SK-N-SH (cell line): ENCODE results near the gene OGG1. TPM values are rescaled to one million over a fixed set of nuclear protein-coding genes. Genes with fewer than 3 reads are reported as not detected.

Experiments used
- CTCF ChIA-PET: fragments of 300-600, 350-600 bp; formaldehyde crosslinking; extraction: SDS; loops from one replicate; lab custom pipeline; 2021; lab: Yijun Ruan, JAX
- POLR2A ChIA-PET: fragments of 350-600 bp; sonication (Branson Sonifier 250); formaldehyde crosslinking; extraction: SDS; loops from one replicate; lab custom pipeline; 2020; ENCODE audit warnings: antibody characterized with exemption, inconsistent platforms; lab: Yijun Ruan, JAX
- DNase-seq: peaks from one replicate; pipeline ENCODE4 v3.0.0; 2012
- H2AFZ ChIP-seq: fragments of 200-600 bp; sonication (generic); 2 replicates; pipeline ENCODE4 v1.8.1; 2016; ENCODE audit warnings: antibody characterized with exemption, mild to moderate bottlenecking, low read depth
- H3F3A ChIP-seq: fragments of 200-600 bp; sonication (generic); replicated peaks from 2 replicates; pipeline ENCODE3; 2016; ENCODE audit warnings: antibody characterized with exemption, mild to moderate bottlenecking; ENCODE audit not compliant: insufficient read depth
- H3K27ac ChIP-seq, 2 experiments: fragments of 200-500 bp in 1 of 2; fragments of 200-600 bp in 1 of 2; sonication (Bioruptor generic) in 1 of 2; sonication (generic), shearing (Covaris generic) in 1 of 2; 2 replicates each; pipeline versions ENCODE4 v1.5.1 to v1.6.1; 2014 to 2016; ENCODE audit warnings: low read depth in 2 of 2, inconsistent platforms in 1 of 2, low read length in 1 of 2, mild to moderate bottlenecking in 1 of 2, mixed read lengths in 1 of 2
- H3K27me3 ChIP-seq: fragments of 200-600 bp; sonication (generic), shearing (Covaris generic); 2 replicates; pipeline ENCODE4 v1.6.1; 2016; ENCODE audit warnings: mixed run types; ENCODE audit not compliant: insufficient read depth
- H3K36me3 ChIP-seq, 2 experiments: fragments of 200-500 bp in 1 of 2; fragments of 200-600 bp in 1 of 2; sonication (Bioruptor generic) in 1 of 2; sonication (generic) in 1 of 2; replicated peaks in 1 of 2; 2 replicates each; pipeline versions ENCODE3 to v1.5.1; 2014 to 2016; ENCODE audit warnings: low read length in 1 of 2, mild to moderate bottlenecking in 1 of 2; ENCODE audit not compliant: insufficient read depth in 2 of 2, control insufficient read depth in 1 of 2
- H3K4me1 ChIP-seq, 2 experiments: fragments of 200-500 bp in 1 of 2; fragments of 200-600 bp in 1 of 2; sonication (Bioruptor generic) in 1 of 2; sonication (generic), shearing (Covaris generic) in 1 of 2; 2 replicates each; pipeline versions ENCODE4 v1.5.1 to v1.6.1; 2014 to 2016; ENCODE audit warnings: low read depth in 1 of 2, low read length in 1 of 2, mixed run types in 1 of 2; ENCODE audit not compliant: insufficient read depth in 2 of 2, control insufficient read depth in 1 of 2
- H3K4me2 ChIP-seq: fragments of 200-600 bp; sonication (generic), shearing (Covaris generic); 2 replicates; pipeline ENCODE4 v1.6.1; 2017; ENCODE audit warnings: mixed run types
- H3K4me3 ChIP-seq, 2 experiments: fragments of 200-500 bp in 1 of 2; fragments of 200-600 bp in 1 of 2; sonication (Bioruptor generic) in 1 of 2; sonication (generic), shearing (Covaris generic) in 1 of 2; 2 replicates each; pipeline versions ENCODE4 v1.5.1 to v1.8.1; 2014 to 2016; ENCODE audit warnings: low read depth in 2 of 2, inconsistent platforms in 1 of 2, low read length in 1 of 2, mild to moderate bottlenecking in 1 of 2, mixed read lengths in 1 of 2, moderate library complexity in 1 of 2
- H3K79me2 ChIP-seq: fragments of 200-600 bp; sonication (generic); 2 replicates; pipeline ENCODE4 v1.8.1; 2017; ENCODE audit warnings: mild to moderate bottlenecking; ENCODE audit not compliant: insufficient read depth
- H3K9ac ChIP-seq: fragments of 200-600 bp; sonication (generic); 2 replicates; pipeline ENCODE4 v1.6.1; 2017; ENCODE audit warnings: mixed run types
- H3K9me2 ChIP-seq: fragments of 200-600 bp; sonication (generic); 2 replicates; pipeline ENCODE4 v1.6.1; 2017; ENCODE audit warnings: mixed run types
- H3K9me3 ChIP-seq: fragments of 200-600 bp; sonication (generic); 2 replicates; pipeline ENCODE4 v1.6.1; 2017; ENCODE audit warnings: mixed run types, mild to moderate bottlenecking, moderate library complexity
- H4K20me1 ChIP-seq: fragments of 200-600 bp; sonication (generic); 2 replicates; pipeline ENCODE4 v1.6.1; 2017; ENCODE audit warnings: mild to moderate bottlenecking, mixed run types; ENCODE audit not compliant: insufficient read depth
- CHD2 ChIP-seq: fragments of 150-350 bp; IDR thresholded peaks from 2 replicates; pipeline ENCODE4 v1.6.1; 2018; ENCODE audit warnings: low read length; ENCODE audit not compliant: partially characterized antibody
- EP300 ChIP-seq, 2 experiments: IDR thresholded peaks; 2 replicates each; pipeline versions ENCODE4 v1.4.0 to v1.6.1; 2012; ENCODE audit warnings: borderline replicate concordance in 1 of 2, low read depth in 1 of 2, low read length in 1 of 2
- FOXM1 ChIP-seq: IDR thresholded peaks from 2 replicates; pipeline ENCODE4 v1.4.0; 2012; ENCODE audit warnings: low read depth, mild to moderate bottlenecking
- GATA2 ChIP-seq: sonication (generic); formaldehyde crosslinking; IDR thresholded peaks from 2 replicates; pipeline ENCODE4 v1.5.0; 2020; ENCODE audit warnings: mild to moderate bottlenecking, missing genetic modification reagents
- JUND ChIP-seq: IDR thresholded peaks from 2 replicates; pipeline ENCODE4 v1.4.0; 2012
- MXI1 ChIP-seq: IDR thresholded peaks from 2 replicates; pipeline ENCODE4 v1.6.1; 2012; ENCODE audit warnings: mild to moderate bottlenecking, low read depth, low read length, improper control_type of control experiment
- NFIC ChIP-seq: IDR thresholded peaks from 2 replicates; pipeline ENCODE4 v1.4.0; 2012; ENCODE audit warnings: borderline replicate concordance
- NRF1 ChIP-seq: IDR thresholded peaks from 2 replicates; pipeline ENCODE4 v1.6.1; 2012; ENCODE audit warnings: low read depth, mild to moderate bottlenecking, low read length
- RAD21 ChIP-seq: IDR thresholded peaks from 2 replicates; pipeline ENCODE4 v1.6.1; 2012; ENCODE audit warnings: mild to moderate bottlenecking, low read length
- RCOR1 ChIP-seq: fragments of 150-350 bp; IDR thresholded peaks from 2 replicates; pipeline ENCODE4 v1.6.1; 2017; ENCODE audit warnings: antibody characterized with exemption, low read length
- RXRA ChIP-seq: IDR thresholded peaks from 2 replicates; pipeline ENCODE4 v1.4.0; 2012; ENCODE audit warnings: low read depth, mild to moderate bottlenecking, borderline replicate concordance
- SMC3 ChIP-seq: IDR thresholded peaks from 2 replicates; pipeline ENCODE4 v1.6.1; 2012; ENCODE audit warnings: low read depth, low read length, improper control_type of control experiment
- TEAD4 ChIP-seq: IDR thresholded peaks from 2 replicates; pipeline ENCODE4 v1.4.0; 2012; ENCODE audit warnings: mild to moderate bottlenecking, borderline replicate concordance; ENCODE audit not compliant: insufficient read depth
- WGBS: methylation state at CpG from one replicate; pipeline ENCODE4 v1.1.6; 2017; ENCODE audit warnings: low lambda C conversion rate; 5-methylcytosine and 5-hydroxymethylcytosine counted together
- polyA plus RNA-seq, 3 experiments: library from polyadenylated mRNA; depleted of rRNA; stranded (reverse); fragments of >200 nt; gene quantifications; 2 replicates each; pipeline ENCODE4 v1.2.3, GENCODE V29; 2012
- TF ChIP-seq, protein P1 (sequence below): IDR thresholded peaks from 2 replicates; pipeline ENCODE4 v1.4.0; 2012; ENCODE audit warnings: low read depth, borderline replicate concordance
- TF ChIP-seq, protein P2 (sequence below): IDR thresholded peaks from 2 replicates; pipeline ENCODE4 v1.4.0; 2012; ENCODE audit warnings: low read depth
- TF ChIP-seq, protein P3 (sequence below): fragments of 150-350 bp; IDR thresholded peaks from 2 replicates; pipeline ENCODE4 v1.6.1; 2017; ENCODE audit warnings: antibody characterized with exemption, low read length, low read depth, borderline replicate concordance

OGG1 gene
- polyA plus RNA-seq, 1 of the 3 experiments (the other 2 are of a cell fraction) = 26.8 TPM

DNA sequence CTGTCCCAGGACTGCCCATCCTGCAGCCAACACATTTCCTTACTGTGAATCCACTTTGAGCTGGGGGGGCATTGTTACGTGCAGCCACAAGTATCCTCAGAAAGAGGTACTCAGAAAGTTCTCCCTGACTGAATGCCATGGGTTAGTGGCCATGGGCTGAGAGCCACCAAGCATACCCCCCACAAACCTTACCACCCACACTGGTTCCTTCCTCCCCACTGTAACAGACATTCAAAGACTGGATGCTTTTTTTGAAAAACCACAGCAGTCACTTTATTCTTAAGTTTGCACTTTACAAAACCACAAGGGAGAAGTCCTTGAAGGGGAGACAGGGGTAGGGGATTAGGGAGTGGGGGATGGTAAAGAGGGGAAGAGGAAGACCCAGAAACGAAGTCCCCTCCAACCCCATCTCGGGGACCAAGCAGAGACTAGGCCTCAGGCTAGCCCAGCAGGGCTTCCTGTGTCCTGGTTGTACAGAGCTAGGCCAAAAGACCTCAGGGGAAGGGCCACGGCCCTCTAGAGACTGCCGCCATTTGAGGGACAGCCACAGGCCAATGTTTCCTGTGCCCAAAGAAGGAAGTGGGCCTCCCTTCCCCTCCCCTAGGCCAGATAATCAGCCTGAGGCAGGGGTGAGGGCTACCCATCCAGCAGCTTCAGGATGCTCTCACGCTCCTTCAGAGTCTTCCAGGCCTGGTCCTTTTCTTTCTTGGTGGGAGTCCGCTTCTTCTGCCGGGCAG lies 30.1 kb downstream of the OGG1 start:
- H2AFZ ChIP-seq = no peak overlapping the region
- no peak overlapping the region for H3K27ac ChIP-seq
- no peak for DNase-seq
- H3F3A ChIP-seq = peaks cover 13% of the 10 kb centered on the region
- H3K9me3 ChIP-seq = no peaks in the 10 kb centered on the region
- H3K4me1 ChIP-seq = no peaks in the 10 kb centered on the region
- no peaks in the 10 kb centered on the region for H4K20me1 ChIP-seq
- ChIA-PET POLR2A (no interaction called here), CTCF (no interaction called here)
- H3K4me3 ChIP-seq = no peak overlapping the region
- no peak overlapping the region for H3K9ac ChIP-seq
- H3K27me3 ChIP-seq = no peaks in the 10 kb centered on the region
- TF ChIP-seq RXRA (no peak), SMC3 (no peak), CHD2 (no peak)
- H3K79me2 ChIP-seq = no peaks in the 10 kb centered on the region
- no peak overlapping the region for H3K4me2 ChIP-seq
- H3K9me2 ChIP-seq = no peaks in the 10 kb centered on the region
- peaks cover 14 to 31% of the 10 kb centered on the region in 2 experiments for H3K36me3 ChIP-seq
- WGBS = 83% methylated on average over 8 of the region's 8 CpGs

DNA sequence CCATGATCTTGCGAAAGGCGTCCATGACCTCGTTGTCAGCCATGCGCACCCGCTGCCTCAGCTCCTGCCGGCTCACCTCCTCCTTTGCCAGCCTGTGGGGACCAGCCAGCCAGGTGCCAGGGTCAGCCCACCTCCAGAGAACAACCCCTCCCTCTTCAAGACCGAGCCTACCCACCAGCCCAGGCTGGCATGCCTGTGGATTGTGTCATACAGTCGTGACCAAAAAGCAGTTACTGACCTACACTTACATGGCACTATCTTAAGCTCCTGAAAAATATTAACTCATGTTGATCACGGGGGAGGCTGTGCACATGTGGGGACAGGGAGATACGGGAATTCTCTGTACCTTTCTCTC lies 30.7 kb downstream of the OGG1 start:
- CTCF ChIA-PET = interaction anchor here (1.0 kb wide), 1 partner anchor 11 kb away, joined by 3 read pairs; no protein-coding TSS in a partner anchor
- TF ChIP-seq, protein P1, sequence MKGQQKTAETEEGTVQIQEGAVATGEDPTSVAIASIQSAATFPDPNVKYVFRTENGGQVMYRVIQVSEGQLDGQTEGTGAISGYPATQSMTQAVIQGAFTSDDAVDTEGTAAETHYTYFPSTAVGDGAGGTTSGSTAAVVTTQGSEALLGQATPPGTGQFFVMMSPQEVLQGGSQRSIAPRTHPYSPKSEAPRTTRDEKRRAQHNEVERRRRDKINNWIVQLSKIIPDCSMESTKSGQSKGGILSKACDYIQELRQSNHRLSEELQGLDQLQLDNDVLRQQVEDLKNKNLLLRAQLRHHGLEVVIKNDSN = no peak
- TF ChIP-seq GATA2 (CRISPR knock-in tag) = no peak
- TF ChIP-seq TEAD4 = no peak
- TF ChIP-seq EP300 (IDR thresholded peaks at IDR 0.05; ENCODE audit: borderline replicate concordance in 1 of 2, low read depth in 1 of 2, low read length in 1 of 2) = no peak
- no peak for TF ChIP-seq FOXM1
- TF ChIP-seq CHD2 = no peak
- TF ChIP-seq, protein P2, sequence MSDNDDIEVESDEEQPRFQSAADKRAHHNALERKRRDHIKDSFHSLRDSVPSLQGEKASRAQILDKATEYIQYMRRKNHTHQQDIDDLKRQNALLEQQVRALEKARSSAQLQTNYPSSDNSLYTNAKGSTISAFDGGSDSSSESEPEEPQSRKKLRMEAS = no peak
- no peak for TF ChIP-seq NFIC
- no peak for TF ChIP-seq MXI1
- TF ChIP-seq JUND = no peak
- TF ChIP-seq RCOR1 = no peak
- no peak for TF ChIP-seq NRF1
- TF ChIP-seq, protein P3, sequence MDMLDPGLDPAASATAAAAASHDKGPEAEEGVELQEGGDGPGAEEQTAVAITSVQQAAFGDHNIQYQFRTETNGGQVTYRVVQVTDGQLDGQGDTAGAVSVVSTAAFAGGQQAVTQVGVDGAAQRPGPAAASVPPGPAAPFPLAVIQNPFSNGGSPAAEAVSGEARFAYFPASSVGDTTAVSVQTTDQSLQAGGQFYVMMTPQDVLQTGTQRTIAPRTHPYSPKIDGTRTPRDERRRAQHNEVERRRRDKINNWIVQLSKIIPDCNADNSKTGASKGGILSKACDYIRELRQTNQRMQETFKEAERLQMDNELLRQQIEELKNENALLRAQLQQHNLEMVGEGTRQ = no peak
- no peak for TF ChIP-seq RAD21
- H3K36me3 ChIP-seq = peaks cover 19 to 36% of the 10 kb centered on the region in 2 experiments

More for the DNA sequence above, 30.7 kb downstream of the OGG1 start:
- no peak overlapping the region for H3K4me2 ChIP-seq
- no peaks in the 10 kb centered on the region for H3K9me3 ChIP-seq
- H3K4me1 ChIP-seq = no peaks in the 10 kb centered on the region
- DNase-seq = no peak
- 93% methylated on average over 10 of the region's 10 CpGs for WGBS
- H3F3A ChIP-seq = peaks cover 13% of the 10 kb centered on the region
- no peaks in the 10 kb centered on the region for H3K79me2 ChIP-seq
- H3K9ac ChIP-seq = no peak overlapping the region
- no peaks in the 10 kb centered on the region for H3K27me3 ChIP-seq
- no peaks in the 10 kb centered on the region for H4K20me1 ChIP-seq
- POLR2A ChIA-PET = no interaction called here
- H2AFZ ChIP-seq = no peak overlapping the region
- no peaks in the 10 kb centered on the region for H3K9me2 ChIP-seq
- H3K27ac ChIP-seq = no peak overlapping the region
- no peak overlapping the region for H3K4me3 ChIP-seq
